ENCODE data around the gene NR2C2AP.

Gene NR2C2AP

DNA sequence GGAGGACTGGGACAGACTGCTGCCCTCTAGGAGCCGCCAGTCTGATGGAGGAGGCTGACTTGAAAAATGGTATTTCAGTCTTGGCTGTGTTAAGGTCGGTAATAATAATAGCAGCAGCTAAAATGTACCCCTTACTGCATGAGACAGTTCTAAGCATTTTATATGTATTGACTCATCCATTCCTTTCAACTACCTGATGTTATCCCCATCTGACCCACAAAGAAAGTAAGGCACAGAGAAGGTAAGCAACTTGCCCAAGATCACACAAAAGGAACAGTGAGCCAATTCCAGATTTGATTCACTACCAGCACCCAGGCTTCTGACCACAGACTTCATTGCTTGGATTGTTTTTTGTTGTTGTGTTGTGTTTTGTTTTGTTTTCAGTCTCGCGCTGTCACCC, 12.6 kb upstream of the NR2C2AP start:
- no peaks in the 10 kb centered on the region for H3K9me3 ChIP-seq (ENCODE audit: control insufficient read depth, insufficient read depth, low read length)
- H4K20me1 ChIP-seq (ENCODE audit: control insufficient read depth, insufficient read depth, low read depth, low read length), result no peaks in the 10 kb centered on the region
- H3K4me3 ChIP-seq (ENCODE audit: low read length), result no peak overlapping the region
- no peak overlapping the region for H3K4me2 ChIP-seq (ENCODE audit: low read length)
- TF ChIP-seq EZH2phosphoT487 (IDR thresholded peaks at IDR 0.05; ENCODE audit: borderline replicate concordance, low read length), result no peak
- TF ChIP-seq, protein P1, sequence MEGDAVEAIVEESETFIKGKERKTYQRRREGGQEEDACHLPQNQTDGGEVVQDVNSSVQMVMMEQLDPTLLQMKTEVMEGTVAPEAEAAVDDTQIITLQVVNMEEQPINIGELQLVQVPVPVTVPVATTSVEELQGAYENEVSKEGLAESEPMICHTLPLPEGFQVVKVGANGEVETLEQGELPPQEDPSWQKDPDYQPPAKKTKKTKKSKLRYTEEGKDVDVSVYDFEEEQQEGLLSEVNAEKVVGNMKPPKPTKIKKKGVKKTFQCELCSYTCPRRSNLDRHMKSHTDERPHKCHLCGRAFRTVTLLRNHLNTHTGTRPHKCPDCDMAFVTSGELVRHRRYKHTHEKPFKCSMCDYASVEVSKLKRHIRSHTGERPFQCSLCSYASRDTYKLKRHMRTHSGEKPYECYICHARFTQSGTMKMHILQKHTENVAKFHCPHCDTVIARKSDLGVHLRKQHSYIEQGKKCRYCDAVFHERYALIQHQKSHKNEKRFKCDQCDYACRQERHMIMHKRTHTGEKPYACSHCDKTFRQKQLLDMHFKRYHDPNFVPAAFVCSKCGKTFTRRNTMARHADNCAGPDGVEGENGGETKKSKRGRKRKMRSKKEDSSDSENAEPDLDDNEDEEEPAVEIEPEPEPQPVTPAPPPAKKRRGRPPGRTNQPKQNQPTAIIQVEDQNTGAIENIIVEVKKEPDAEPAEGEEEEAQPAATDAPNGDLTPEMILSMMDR (IDR thresholded peaks at IDR 0.05; ENCODE audit: low read depth, low read length, poor library complexity, severe bottlenecking), result no peak
- H3K36me3 ChIP-seq (ENCODE audit: control insufficient read depth, low read length), result no peaks in the 10 kb centered on the region
- H3K27me3 ChIP-seq (ENCODE audit: control insufficient read depth, low read length), result peaks cover 11% of the 10 kb centered on the region
- H3F3A ChIP-seq (ENCODE audit: control insufficient read depth, insufficient read depth), result no peaks in the 10 kb centered on the region
- peaks cover 4% of the 10 kb centered on the region; the same call in 1 of the 2 replicates for H3K4me1 ChIP-seq (ENCODE audit: control insufficient read depth, low read length)
- no peak overlapping the region for H3K27ac ChIP-seq (ENCODE audit: low read depth, low read length)
- no peaks in the 10 kb centered on the region for H3K79me2 ChIP-seq (ENCODE audit: control insufficient read depth, low read length)
- H3K9me2 ChIP-seq (replicated peaks; ENCODE audit: control insufficient read depth, low read length), result no peaks in the 10 kb centered on the region

DNA sequence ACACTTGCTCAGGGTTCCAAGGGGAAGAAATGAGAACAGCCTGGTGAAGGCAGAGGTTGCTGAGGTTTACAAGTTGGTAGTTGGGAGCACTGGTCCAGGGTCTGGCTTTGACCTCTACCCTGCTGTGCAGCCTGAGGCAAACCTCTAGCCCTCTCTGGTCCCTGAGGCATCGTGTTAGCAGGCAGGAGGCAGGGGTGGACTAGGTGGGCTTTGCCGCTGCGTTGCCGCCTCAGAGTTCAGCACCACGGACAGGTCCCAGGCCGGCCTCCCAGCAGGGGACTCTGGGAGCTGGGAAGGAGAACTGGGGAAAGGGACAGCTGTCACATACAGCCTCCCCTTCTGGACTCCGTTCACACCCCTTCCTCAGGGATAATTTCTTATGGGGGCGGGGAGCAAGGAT, 11.7 kb upstream of the NR2C2AP start:
- H3K4me1 ChIP-seq (ENCODE audit: control insufficient read depth, low read length), result peaks cover 4% of the 10 kb centered on the region; the same call in 1 of the 2 replicates
- H3K9me3 ChIP-seq (ENCODE audit: control insufficient read depth, insufficient read depth, low read length), result no peaks in the 10 kb centered on the region
- H3K9me2 ChIP-seq (replicated peaks; ENCODE audit: control insufficient read depth, low read length), result no peaks in the 10 kb centered on the region
- peaks cover 11% of the 10 kb centered on the region for H3K27me3 ChIP-seq (ENCODE audit: control insufficient read depth, low read length)
- no peaks in the 10 kb centered on the region for H4K20me1 ChIP-seq (ENCODE audit: control insufficient read depth, insufficient read depth, low read depth, low read length)
- no peak overlapping the region for H3K27ac ChIP-seq (ENCODE audit: low read depth, low read length)
- H3K79me2 ChIP-seq (ENCODE audit: control insufficient read depth, low read length), result no peaks in the 10 kb centered on the region
- H3F3A ChIP-seq (ENCODE audit: control insufficient read depth, insufficient read depth), result no peaks in the 10 kb centered on the region
- no peak overlapping the region for H3K4me2 ChIP-seq (ENCODE audit: low read length)
- no peak for TF ChIP-seq EZH2phosphoT487 (IDR thresholded peaks at IDR 0.05; ENCODE audit: borderline replicate concordance, low read length)
- TF ChIP-seq, protein P1 (IDR thresholded peaks at IDR 0.05; ENCODE audit: low read depth, low read length, poor library complexity, severe bottlenecking), result no peak
- H3K4me3 ChIP-seq (ENCODE audit: low read length), result no peak overlapping the region
- H3K36me3 ChIP-seq (ENCODE audit: control insufficient read depth, low read length), result no peaks in the 10 kb centered on the region

DNA sequence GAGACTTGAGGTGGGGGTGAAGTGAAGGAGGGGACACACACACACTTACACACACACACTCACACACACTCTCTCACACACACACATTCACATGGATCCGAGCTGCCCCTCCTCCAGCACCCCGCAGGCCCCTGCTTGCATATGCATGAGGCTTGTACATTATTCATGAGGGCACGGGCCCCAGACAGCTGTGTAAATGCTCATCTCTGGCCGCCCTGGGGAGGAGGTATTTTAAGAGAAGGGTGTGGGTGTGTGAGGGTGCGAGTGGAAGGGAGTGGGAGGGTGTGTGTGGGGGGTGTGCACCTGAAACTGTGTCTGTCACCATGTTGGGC, 10.9 kb upstream of the NR2C2AP start:
- no peaks in the 10 kb centered on the region for H3K9me3 ChIP-seq (ENCODE audit: control insufficient read depth, insufficient read depth, low read length)
- H3K4me1 ChIP-seq (ENCODE audit: control insufficient read depth, low read length), result peaks cover 4% of the 10 kb centered on the region; the same call in 1 of the 2 replicates
- TF ChIP-seq, protein P1 (IDR thresholded peaks at IDR 0.05; ENCODE audit: low read depth, low read length, poor library complexity, severe bottlenecking), result no peak
- no peak for TF ChIP-seq EZH2phosphoT487 (IDR thresholded peaks at IDR 0.05; ENCODE audit: borderline replicate concordance, low read length)
- H3K9me2 ChIP-seq (replicated peaks; ENCODE audit: control insufficient read depth, low read length), result no peaks in the 10 kb centered on the region
- no peaks in the 10 kb centered on the region for H3F3A ChIP-seq (ENCODE audit: control insufficient read depth, insufficient read depth)
- no peak overlapping the region for H3K4me2 ChIP-seq (ENCODE audit: low read length)
- no peaks in the 10 kb centered on the region for H3K36me3 ChIP-seq (ENCODE audit: control insufficient read depth, low read length)
- H3K4me3 ChIP-seq (ENCODE audit: low read length), result no peak overlapping the region
- no peak overlapping the region for H3K27ac ChIP-seq (ENCODE audit: low read depth, low read length)
- H4K20me1 ChIP-seq (ENCODE audit: control insufficient read depth, insufficient read depth, low read depth, low read length), result no peaks in the 10 kb centered on the region
- no peaks in the 10 kb centered on the region for H3K79me2 ChIP-seq (ENCODE audit: control insufficient read depth, low read length)
- peaks cover 11% of the 10 kb centered on the region for H3K27me3 ChIP-seq (ENCODE audit: control insufficient read depth, low read length)

Measured in DOHH2 (cell line).